K562 treated with DMSO at 1 percent for 24 hours (cell line): ENCODE measurements around the gene MARK1. TPM values are rescaled to one million over a fixed set of nuclear protein-coding genes. Genes with fewer than 3 reads are reported as not detected.

Source experiments
- total RNA-seq: library from RNA; unstranded; fragments of 300-600 nt; gene quantifications from 2 replicates; pipeline ENCODE4 v1.2.3, GENCODE V29; 2022; ENCODE audit warnings: low read depth; ENCODE audit not compliant: insufficient read depth

The MARK1 gene
- total RNA-seq: 0.08 TPM in 1 of 2 replicates, not detected in the other

GRCh38 chr1:220527908-220528678, at the start of gene MARK1:
Gene MARK1 (plus strand): TSS chr1:220528136. CDS start chr1:220528823, 687 bp downstream.

GRCh38 chr1:220690140-220691052, 162.5 kb downstream of the MARK1 start, which contains the start of gene C1orf115:
Gene C1orf115 (plus strand): TSS chr1:220690363. CDS start chr1:220690403, 40 bp downstream.

Other genes starting within 250 kb of the MARK1 start
- not detected in 2 replicates for gene C1orf115, start 162.2 kb downstream of the MARK1 start, total RNA-seq
- 0.53 TPM in 1 of 2 replicates, not detected in the other for gene MTARC2, start 220.2 kb downstream of the MARK1 start, total RNA-seq